AG10803 (cell line): ENCODE measurements around the gene HS3ST2.
"Not testable (repeated sequence)": the region's sequence is repeated elsewhere in the genome, so short reads cannot be mapped to it uniquely, and the experiment has no call there.

Source experiments
- DNase-seq: peaks from one replicate; pipeline ENCODE4 v3.0.0; 2010; ENCODE audit warnings: low read depth
- H3K4me3 ChIP-seq: 2 replicates; pipeline ENCODE4 v1.5.1; 2011; ENCODE audit warnings: mild to moderate bottlenecking, low read length, control low read depth
- CTCF ChIP-seq: conservative IDR thresholded peaks from 2 replicates; pipeline ENCODE4 v1.5.1; 2011; ENCODE audit warnings: mild to moderate bottlenecking, low read length, control low read depth, inconsistent platforms

HS3ST2 gene

GRCh38 chr16:22887445-22887844 lies 73.5 kb downstream of the HS3ST2 start:
- no peak overlapping the region for H3K4me3 ChIP-seq
- no peak for TF ChIP-seq CTCF
- no peak for DNase-seq

- H3K4me3 ChIP-seq, result no peak overlapping the region
- no peak for TF ChIP-seq CTCF
- DNase-seq, result no peak
Observed at GRCh38 chr16:22888791-22889190, 74.8 kb downstream of the HS3ST2 start.

- H3K4me3 ChIP-seq, result no peak overlapping the region
- DNase-seq, result no peak
- no peak for TF ChIP-seq CTCF
Observed at GRCh38 chr16:22890976-22891375, 77.0 kb downstream of the HS3ST2 start.

- no peak overlapping the region for H3K4me3 ChIP-seq
- no peak for TF ChIP-seq CTCF
- DNase-seq, result no peak
Observed at GRCh38 chr16:22897184-22897583, 83.2 kb downstream of the HS3ST2 start.

- no peak for TF ChIP-seq CTCF
- no peak overlapping the region for H3K4me3 ChIP-seq
- DNase-seq, result no peak
Observed at GRCh38 chr16:22898131-22898530, 84.2 kb downstream of the HS3ST2 start.

- H3K4me3 ChIP-seq, result no peak overlapping the region
- peak; percentile 57 for DNase-seq
- TF ChIP-seq CTCF, result peak; percentile 72
Observed at GRCh38 chr16:22898874-22899348, 84.9 kb downstream of the HS3ST2 start.

GRCh38 chr16:22899567-22899966 lies 85.6 kb downstream of the HS3ST2 start:
- not testable (repeated sequence) for DNase-seq

GRCh38 chr16:22900863-22901262 lies 86.9 kb downstream of the HS3ST2 start:
- H3K4me3 ChIP-seq, result no peak overlapping the region
- no peak for TF ChIP-seq CTCF
- no peak for DNase-seq

More at GRCh38 chr16:22899567-22899966, 85.6 kb downstream of the HS3ST2 start:
- H3K4me3 ChIP-seq, result not testable (repeated sequence)
